ENCODE measurements around the gene CEP63.

CEP63 gene

GRCh38 chr3:134453631-134454030, 32.2 kb upstream of the CEP63 start:
- no peak overlapping the region for H3K27ac ChIP-seq (ENCODE audit: low read depth, low read length)
- 0 out of 2 replicates have a peak, but pooled peaks cover 4% of the 10 kb centered on the region for H3K27me3 ChIP-seq (ENCODE audit: control insufficient read depth, insufficient read depth, low read length)
- H3K4me1 ChIP-seq (ENCODE audit: control insufficient read depth, insufficient read depth, low read length): peaks cover 5% of the 10 kb centered on the region
- H3K36me3 ChIP-seq (ENCODE audit: control insufficient read depth, insufficient read depth, low read length): no peaks in the 10 kb centered on the region
- H3K9me3 ChIP-seq (ENCODE audit: control insufficient read depth, insufficient read depth, low read length): no peaks in the 10 kb centered on the region
- no peak overlapping the region for H3K4me3 ChIP-seq (ENCODE audit: low read depth, low read length)
- H3K9ac ChIP-seq (ENCODE audit: low read depth, low read length): no peak overlapping the region

- peaks cover 10% of the 10 kb centered on the region for H3K4me1 ChIP-seq (ENCODE audit: control insufficient read depth, insufficient read depth, low read length)
- no peaks in the 10 kb centered on the region for H3K36me3 ChIP-seq (ENCODE audit: control insufficient read depth, insufficient read depth, low read length)
- 0 out of 2 replicates have a peak, but pooled peaks cover 4% of the 10 kb centered on the region for H3K27me3 ChIP-seq (ENCODE audit: control insufficient read depth, insufficient read depth, low read length)
- no peak overlapping the region for H3K27ac ChIP-seq (ENCODE audit: low read depth, low read length)
- H3K9me3 ChIP-seq (ENCODE audit: control insufficient read depth, insufficient read depth, low read length): no peaks in the 10 kb centered on the region
- H3K4me3 ChIP-seq (ENCODE audit: low read depth, low read length): no peak overlapping the region
- no peak overlapping the region for H3K9ac ChIP-seq (ENCODE audit: low read depth, low read length)
Observed at GRCh38 chr3:134457376-134458074, 28.3 kb upstream of the CEP63 start.

GRCh38 chr3:134458406-134458945, 27.4 kb upstream of the CEP63 start:
- H3K36me3 ChIP-seq (ENCODE audit: control insufficient read depth, insufficient read depth, low read length): no peaks in the 10 kb centered on the region
- H3K9ac ChIP-seq (ENCODE audit: low read depth, low read length): no peak overlapping the region
- no peak overlapping the region for H3K4me3 ChIP-seq (ENCODE audit: low read depth, low read length)
- peaks cover 11% of the 10 kb centered on the region for H3K4me1 ChIP-seq (ENCODE audit: control insufficient read depth, insufficient read depth, low read length)
- no peaks in the 10 kb centered on the region for H3K9me3 ChIP-seq (ENCODE audit: control insufficient read depth, insufficient read depth, low read length)
- H3K27ac ChIP-seq (ENCODE audit: low read depth, low read length): no peak overlapping the region
- H3K27me3 ChIP-seq (ENCODE audit: control insufficient read depth, insufficient read depth, low read length): no peaks in the 10 kb centered on the region

GRCh38 chr3:134459562-134459961, 26.3 kb upstream of the CEP63 start:
- Histone ChIP-seq H3K36me3 (ENCODE audit: control insufficient read depth, insufficient read depth, low read length) (no peaks in the 10 kb centered on the region), H3K9ac (ENCODE audit: low read depth, low read length) (no peak overlapping the region), H3K4me1 (ENCODE audit: control insufficient read depth, insufficient read depth, low read length) (peaks cover 21% of the 10 kb centered on the region), H3K27me3 (ENCODE audit: control insufficient read depth, insufficient read depth, low read length) (no peaks in the 10 kb centered on the region), H3K9me3 (ENCODE audit: control insufficient read depth, insufficient read depth, low read length) (no peaks in the 10 kb centered on the region), H3K27ac (ENCODE audit: low read depth, low read length) (no peak overlapping the region), H3K4me3 (ENCODE audit: low read depth, low read length) (no peak overlapping the region)

GRCh38 chr3:134460965-134461364, 24.9 kb upstream of the CEP63 start:
- Histone ChIP-seq H3K27ac (ENCODE audit: low read depth, low read length) (no peak overlapping the region), H3K36me3 (ENCODE audit: control insufficient read depth, insufficient read depth, low read length) (no peaks in the 10 kb centered on the region), H3K9ac (ENCODE audit: low read depth, low read length) (no peak overlapping the region), H3K9me3 (ENCODE audit: control insufficient read depth, insufficient read depth, low read length) (no peaks in the 10 kb centered on the region), H3K4me3 (ENCODE audit: low read depth, low read length) (no peak overlapping the region), H3K27me3 (ENCODE audit: control insufficient read depth, insufficient read depth, low read length) (no peaks in the 10 kb centered on the region), H3K4me1 (ENCODE audit: control insufficient read depth, insufficient read depth, low read length) (peaks cover 27% of the 10 kb centered on the region)

- Histone ChIP-seq H3K9me3 (ENCODE audit: control insufficient read depth, insufficient read depth, low read length) (no peaks in the 10 kb centered on the region), H3K9ac (ENCODE audit: low read depth, low read length) (no peak overlapping the region), H3K27ac (ENCODE audit: low read depth, low read length) (no peak overlapping the region), H3K36me3 (ENCODE audit: control insufficient read depth, insufficient read depth, low read length) (no peaks in the 10 kb centered on the region), H3K27me3 (ENCODE audit: control insufficient read depth, insufficient read depth, low read length) (no peaks in the 10 kb centered on the region), H3K4me1 (ENCODE audit: control insufficient read depth, insufficient read depth, low read length) (peaks cover 27% of the 10 kb centered on the region), H3K4me3 (ENCODE audit: low read depth, low read length) (no peak overlapping the region)
Observed at GRCh38 chr3:134462331-134462941, 23.4 kb upstream of the CEP63 start.

GRCh38 chr3:134463676-134464063, 22.2 kb upstream of the CEP63 start:
- Histone ChIP-seq H3K9ac (ENCODE audit: low read depth, low read length) (0 out of 2 replicates have a peak overlapping the region, but pooled peaks have one; percentile 52), H3K36me3 (ENCODE audit: control insufficient read depth, insufficient read depth, low read length) (no peaks in the 10 kb centered on the region), H3K27ac (ENCODE audit: low read depth, low read length) (peak overlapping the region; percentile 80), H3K27me3 (ENCODE audit: control insufficient read depth, insufficient read depth, low read length) (no peaks in the 10 kb centered on the region), H3K4me1 (ENCODE audit: control insufficient read depth, insufficient read depth, low read length) (peaks cover 27% of the 10 kb centered on the region), H3K4me3 (ENCODE audit: low read depth, low read length) (peak overlapping the region; percentile 8; the same call in 1 of the 2 replicates), H3K9me3 (ENCODE audit: control insufficient read depth, insufficient read depth, low read length) (no peaks in the 10 kb centered on the region)

GRCh38 chr3:134464064-134464688, 21.7 kb upstream of the CEP63 start:
- Histone ChIP-seq H3K4me1 (ENCODE audit: control insufficient read depth, insufficient read depth, low read length) (peaks cover 27% of the 10 kb centered on the region), H3K27ac (ENCODE audit: low read depth, low read length) (peak overlapping the region; percentile 80), H3K36me3 (ENCODE audit: control insufficient read depth, insufficient read depth, low read length) (no peaks in the 10 kb centered on the region), H3K4me3 (ENCODE audit: low read depth, low read length) (peak overlapping the region; percentile 28; the same call in 1 of the 2 replicates), H3K9me3 (ENCODE audit: control insufficient read depth, insufficient read depth, low read length) (no peaks in the 10 kb centered on the region), H3K27me3 (ENCODE audit: control insufficient read depth, insufficient read depth, low read length) (no peaks in the 10 kb centered on the region), H3K9ac (ENCODE audit: low read depth, low read length) (peak overlapping the region; percentile 52)

- no peaks in the 10 kb centered on the region for H3K27me3 ChIP-seq (ENCODE audit: control insufficient read depth, insufficient read depth, low read length)
- peaks cover 27% of the 10 kb centered on the region for H3K4me1 ChIP-seq (ENCODE audit: control insufficient read depth, insufficient read depth, low read length)
- no peaks in the 10 kb centered on the region for H3K36me3 ChIP-seq (ENCODE audit: control insufficient read depth, insufficient read depth, low read length)
- peak overlapping the region; percentile 80 for H3K27ac ChIP-seq (ENCODE audit: low read depth, low read length)
- H3K9ac ChIP-seq (ENCODE audit: low read depth, low read length): peak overlapping the region; percentile 52; the same call in 1 of the 2 replicates
- H3K4me3 ChIP-seq (ENCODE audit: low read depth, low read length): no peak overlapping the region
- H3K9me3 ChIP-seq (ENCODE audit: control insufficient read depth, insufficient read depth, low read length): no peaks in the 10 kb centered on the region
Observed at GRCh38 chr3:134464689-134465365, 21.0 kb upstream of the CEP63 start.

GRCh38 chr3:134466331-134466730, 19.5 kb upstream of the CEP63 start:
- H3K9me3 ChIP-seq (ENCODE audit: control insufficient read depth, insufficient read depth, low read length): no peaks in the 10 kb centered on the region
- H3K27ac ChIP-seq (ENCODE audit: low read depth, low read length): no peak overlapping the region
- H3K9ac ChIP-seq (ENCODE audit: low read depth, low read length): no peak overlapping the region
- no peaks in the 10 kb centered on the region for H3K36me3 ChIP-seq (ENCODE audit: control insufficient read depth, insufficient read depth, low read length)
- peaks cover 27% of the 10 kb centered on the region for H3K4me1 ChIP-seq (ENCODE audit: control insufficient read depth, insufficient read depth, low read length)
- H3K4me3 ChIP-seq (ENCODE audit: low read depth, low read length): no peak overlapping the region
- H3K27me3 ChIP-seq (ENCODE audit: control insufficient read depth, insufficient read depth, low read length): no peaks in the 10 kb centered on the region

All from HUES48 (cell line).